Left ventricle myocardium inferior (tissue), 1 donor: ENCODE measurements around the gene BRIP1. TPM values are rescaled to one million over a fixed set of nuclear protein-coding genes. Genes with fewer than 3 reads are reported as not detected.

Experiments used
- DNase-seq: peaks from one replicate; pipeline ENCODE4 v3.0.0-alpha.2; 2020
- H3K27ac ChIP-seq: fragments of 200-600 bp; replicated peaks from 2 replicates; pipeline ENCODE4 v1.8.0; 2021
- H3K27me3 ChIP-seq: fragments of 200-600 bp; 2 replicates; pipeline ENCODE4 v1.8.0; 2021; ENCODE audit warnings: low read depth
- H3K36me3 ChIP-seq: fragments of 200-600 bp; 2 replicates; pipeline ENCODE4 v1.8.0; 2021
- H3K4me1 ChIP-seq: fragments of 200-600 bp; 2 replicates; pipeline ENCODE4 v1.8.0; 2021
- H3K4me3 ChIP-seq: fragments of 200-600 bp; 2 replicates; pipeline ENCODE4 v1.8.0; 2021; ENCODE audit warnings: mild to moderate bottlenecking, moderate library complexity
- H3K9me3 ChIP-seq: fragments of 200-600 bp; replicated peaks from 2 replicates; pipeline ENCODE4 v1.8.0; 2021
- intact Hi-C: fragments of 100-400 bp; cut with micrococcal nuclease; formaldehyde crosslinking; loops from one replicate; pipeline ENCODE4 v1.11.0; 2022
- total RNA-seq: library from RNA; stranded (reverse); fragmentation: NEBNext Ultra II Directional; extraction: Animal tissue kit (Norgen Biotek cat#: 25700); gene quantifications from one replicate; pipeline ENCODE4 v1.2.1, GENCODE V29; 2021
- TF ChIP-seq, protein P1 (sequence below): fragments of 200-600 bp; IDR thresholded peaks from 2 replicates; pipeline ENCODE4 v1.8.0; 2021; ENCODE audit warnings: antibody characterized with exemption, mild to moderate bottlenecking, borderline replicate concordance
- donor health status: DM: no; HTN: yes; CAD: no; lungs with severe emphysema.

BRIP1 gene
- total RNA-seq, 1 donor from 2014 or later: 0.22 TPM

DNA sequence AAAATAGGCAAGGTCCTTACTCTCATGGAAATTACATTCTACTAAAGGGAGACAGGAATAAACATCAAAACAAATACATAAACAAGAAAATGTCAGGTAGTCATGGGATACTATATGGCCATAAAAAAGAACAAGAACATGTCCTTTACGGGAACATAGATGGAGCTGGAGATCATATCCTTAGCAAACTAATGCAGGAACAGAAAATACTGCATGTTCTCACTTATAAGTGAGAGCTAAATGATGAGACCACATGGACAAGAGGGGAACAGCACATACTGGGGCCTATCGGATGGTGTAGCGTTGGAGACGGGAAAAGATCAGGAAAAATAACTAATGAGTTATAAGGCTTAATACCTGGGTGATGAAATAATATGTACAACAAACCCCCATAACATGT lies 69.1 kb downstream of the BRIP1 start:
- TF ChIP-seq, protein P1, sequence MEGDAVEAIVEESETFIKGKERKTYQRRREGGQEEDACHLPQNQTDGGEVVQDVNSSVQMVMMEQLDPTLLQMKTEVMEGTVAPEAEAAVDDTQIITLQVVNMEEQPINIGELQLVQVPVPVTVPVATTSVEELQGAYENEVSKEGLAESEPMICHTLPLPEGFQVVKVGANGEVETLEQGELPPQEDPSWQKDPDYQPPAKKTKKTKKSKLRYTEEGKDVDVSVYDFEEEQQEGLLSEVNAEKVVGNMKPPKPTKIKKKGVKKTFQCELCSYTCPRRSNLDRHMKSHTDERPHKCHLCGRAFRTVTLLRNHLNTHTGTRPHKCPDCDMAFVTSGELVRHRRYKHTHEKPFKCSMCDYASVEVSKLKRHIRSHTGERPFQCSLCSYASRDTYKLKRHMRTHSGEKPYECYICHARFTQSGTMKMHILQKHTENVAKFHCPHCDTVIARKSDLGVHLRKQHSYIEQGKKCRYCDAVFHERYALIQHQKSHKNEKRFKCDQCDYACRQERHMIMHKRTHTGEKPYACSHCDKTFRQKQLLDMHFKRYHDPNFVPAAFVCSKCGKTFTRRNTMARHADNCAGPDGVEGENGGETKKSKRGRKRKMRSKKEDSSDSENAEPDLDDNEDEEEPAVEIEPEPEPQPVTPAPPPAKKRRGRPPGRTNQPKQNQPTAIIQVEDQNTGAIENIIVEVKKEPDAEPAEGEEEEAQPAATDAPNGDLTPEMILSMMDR: no peak
- DNase-seq: no peak
- H3K4me3 ChIP-seq: no peak overlapping the region
- H3K36me3 ChIP-seq: no peaks in the 10 kb centered on the region
- intact Hi-C loops: no loop called here
- no peak overlapping the region for H3K27ac ChIP-seq
- H3K27me3 ChIP-seq: no peaks in the 10 kb centered on the region
- H3K4me1 ChIP-seq: no peaks in the 10 kb centered on the region
- H3K9me3 ChIP-seq: no peaks in the 10 kb centered on the region

DNA sequence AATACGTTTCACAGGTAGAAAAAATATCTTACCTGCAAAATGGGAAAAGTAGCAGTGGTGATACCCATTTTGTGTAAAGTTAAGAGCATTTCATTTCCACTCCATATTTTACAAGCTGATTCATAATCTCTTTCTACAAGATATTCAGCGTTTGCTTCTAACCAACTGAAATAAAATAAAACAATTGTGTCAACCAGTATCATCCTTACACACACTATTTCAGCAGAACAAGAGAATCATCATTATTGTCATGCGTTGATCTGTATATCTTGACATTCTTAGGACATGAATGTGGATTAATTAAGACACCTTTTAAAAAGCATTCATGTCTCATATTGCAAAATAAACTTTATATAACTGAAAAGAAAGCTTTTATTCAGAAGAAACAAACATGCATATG lies 69.8 kb downstream of the BRIP1 start:
- no peak for DNase-seq
- intact Hi-C loops: no loop called here
- Histone ChIP-seq H3K36me3 (no peaks in the 10 kb centered on the region), H3K27ac (no peak overlapping the region), H3K4me3 (no peak overlapping the region), H3K27me3 (no peaks in the 10 kb centered on the region), H3K4me1 (no peaks in the 10 kb centered on the region), H3K9me3 (no peaks in the 10 kb centered on the region)
- TF ChIP-seq, protein P1: no peak

DNA sequence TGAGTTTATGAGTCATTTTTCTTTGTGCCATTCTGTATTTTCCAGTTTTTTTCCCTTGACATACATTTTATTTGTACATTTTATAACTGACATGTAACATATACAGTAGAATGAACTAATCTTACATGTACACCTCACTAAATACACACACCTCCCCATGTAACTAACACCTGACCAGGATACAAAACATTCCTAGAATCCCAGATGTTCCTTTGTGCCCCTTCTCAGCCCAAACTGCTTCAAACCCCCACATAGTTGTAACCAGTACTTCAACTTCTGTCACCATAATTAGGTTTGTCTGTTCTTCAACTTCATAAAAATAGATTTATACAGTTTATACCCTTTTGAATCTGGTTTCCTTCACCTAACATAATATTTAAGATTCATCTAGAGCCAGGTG lies 73.5 kb downstream of the BRIP1 start:
- TF ChIP-seq, protein P1: no peak
- no peaks in the 10 kb centered on the region for H3K9me3 ChIP-seq
- H3K4me1 ChIP-seq: no peaks in the 10 kb centered on the region
- H3K27me3 ChIP-seq: no peaks in the 10 kb centered on the region
- H3K36me3 ChIP-seq: no peaks in the 10 kb centered on the region
- H3K4me3 ChIP-seq: no peak overlapping the region
- no peak overlapping the region for H3K27ac ChIP-seq
- DNase-seq: no peak
- intact Hi-C loops: no loop called here

DNA sequence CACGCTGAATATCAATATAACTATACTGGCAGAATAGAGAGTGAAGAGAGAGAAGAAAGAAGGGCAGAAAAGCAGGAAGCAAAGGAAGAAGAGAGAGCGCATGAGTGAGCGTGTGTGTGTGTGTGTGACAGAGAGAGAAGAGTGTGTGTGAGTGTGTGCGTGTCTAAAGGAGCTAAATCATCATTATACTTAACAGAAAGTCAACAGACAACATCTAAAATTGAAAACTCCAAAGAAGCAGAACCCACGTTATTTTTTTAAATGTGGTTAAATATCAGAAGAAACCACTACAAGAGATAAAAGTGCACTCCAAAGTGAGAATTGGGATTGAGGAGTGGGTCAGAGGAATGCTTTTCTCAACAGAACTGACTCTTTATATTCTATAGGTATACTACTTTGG lies 77.2 kb downstream of the BRIP1 start:
- DNase-seq: no peak
- Histone ChIP-seq H3K4me1 (no peaks in the 10 kb centered on the region), H3K4me3 (no peak overlapping the region), H3K27me3 (no peaks in the 10 kb centered on the region), H3K9me3 (no peaks in the 10 kb centered on the region), H3K36me3 (no peaks in the 10 kb centered on the region), H3K27ac (no peak overlapping the region)
- intact Hi-C loops: no loop called here
- TF ChIP-seq, protein P1: no peak

DNA sequence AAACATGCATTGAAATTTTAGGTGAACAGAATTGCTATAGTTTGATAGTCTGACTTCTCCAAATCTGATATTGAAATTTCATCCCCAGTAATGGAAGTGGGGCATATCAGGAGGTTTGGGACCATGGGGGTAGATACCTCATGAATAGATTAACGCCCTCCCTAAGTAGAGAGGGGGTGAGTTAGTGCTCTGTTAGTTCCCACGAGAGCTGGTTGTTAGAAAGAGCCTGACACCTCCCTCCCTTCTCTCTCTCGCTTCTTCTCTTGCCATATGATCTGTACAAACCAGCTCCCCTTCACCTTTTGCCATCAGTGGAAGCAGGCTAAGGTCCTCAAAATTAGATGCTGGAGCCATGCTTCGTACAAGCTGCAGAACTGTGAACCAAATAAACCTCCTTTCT lies 78.8 kb downstream of the BRIP1 start:
- no peaks in the 10 kb centered on the region for H3K9me3 ChIP-seq
- DNase-seq: no peak
- intact Hi-C loops: no loop called here
- no peaks in the 10 kb centered on the region for H3K27me3 ChIP-seq
- H3K4me3 ChIP-seq: no peak overlapping the region
- no peaks in the 10 kb centered on the region for H3K36me3 ChIP-seq
- H3K27ac ChIP-seq: no peak overlapping the region
- H3K4me1 ChIP-seq: no peaks in the 10 kb centered on the region
- TF ChIP-seq, protein P1: no peak
